Endothelial cell (in vitro differentiated cells): ENCODE data around the gene ZNF407. TPM values are rescaled to one million over a fixed set of nuclear protein-coding genes. Genes with fewer than 3 reads are reported as not detected.
"Not testable (repeated sequence)": the region's sequence is repeated elsewhere in the genome, so short reads cannot be mapped to it uniquely, and the experiment has no call there.

ENCODE experiments used
- DNase-seq: peaks from one replicate; pipeline ENCODE4 v3.0.0; 2021; ENCODE audit warnings: low spot score
- H3K27ac Mint-ChIP-seq: one replicate; pipeline ENCODE4 v1.8.0; 2021; ENCODE audit warnings: mixed read lengths, inconsistent platforms; ENCODE audit not compliant: unreplicated experiment
- H3K27me3 Mint-ChIP-seq: one replicate; pipeline ENCODE4 v1.8.0; 2021; ENCODE audit warnings: mild to moderate bottlenecking, moderate library complexity, mixed read lengths, inconsistent platforms; ENCODE audit not compliant: unreplicated experiment
- H3K36me3 Mint-ChIP-seq: one replicate; pipeline ENCODE4 v1.8.0; 2021; ENCODE audit warnings: mild to moderate bottlenecking, low read depth, mixed read lengths, inconsistent platforms; ENCODE audit not compliant: unreplicated experiment
- H3K4me1 Mint-ChIP-seq: one replicate; pipeline ENCODE4 v1.8.0; 2021; ENCODE audit warnings: mild to moderate bottlenecking, mixed read lengths, inconsistent platforms; ENCODE audit not compliant: unreplicated experiment
- H3K4me3 Mint-ChIP-seq: one replicate; pipeline ENCODE4 v1.8.0; 2021; ENCODE audit warnings: mild to moderate bottlenecking, mixed read lengths, inconsistent platforms; ENCODE audit not compliant: unreplicated experiment
- H3K9me3 Mint-ChIP-seq: one replicate; pipeline ENCODE4 v1.8.0; 2021; ENCODE audit warnings: mixed read lengths, inconsistent platforms; ENCODE audit not compliant: unreplicated experiment
- total RNA-seq: library from RNA; stranded (reverse); fragmentation: NEBNext Ultra II Directional; extraction: Animal tissue kit (Norgen Biotek cat#: 25700); gene quantifications from one replicate; pipeline ENCODE4 v1.2.1, GENCODE V29; 2021; ENCODE audit not compliant: unreplicated experiment
- TF ChIP-seq, protein P1 (sequence below): fragments of 200-600 bp; sonication (generic); IDR thresholded peaks from one replicate; pipeline ENCODE4 v1.5.0; 2021; ENCODE audit warnings: antibody characterized with exemption; ENCODE audit not compliant: unreplicated experiment

ZNF407 gene
- total RNA-seq, 1 donor from 2014 or later, result 16.8 TPM

DNA sequence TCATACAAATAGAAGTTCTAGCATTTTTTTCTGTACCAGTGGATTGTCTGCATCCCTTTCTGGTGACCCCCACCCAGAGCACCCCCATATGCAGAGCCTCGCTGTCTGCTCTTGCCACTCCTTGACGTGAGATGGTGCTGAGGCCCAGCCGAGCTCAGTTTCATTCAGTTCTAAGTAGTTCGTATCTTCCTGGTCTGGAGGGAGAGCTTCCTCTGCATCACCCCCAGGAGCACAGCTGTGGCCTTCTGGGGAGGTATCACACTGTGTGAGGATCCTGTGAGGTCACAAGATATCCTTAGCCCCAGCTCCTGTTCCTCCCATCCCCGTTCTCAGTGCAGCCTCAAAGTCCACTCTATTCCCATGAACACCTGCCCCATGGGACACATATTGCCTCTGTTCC lies 478.6 kb downstream of the ZNF407 start:
- DNase-seq, result no peak
- peaks cover 11% of the 10 kb centered on the region for H3K36me3 Mint-ChIP-seq
- no peak overlapping the region for H3K27ac Mint-ChIP-seq
- H3K9me3 Mint-ChIP-seq, result no peaks in the 10 kb centered on the region
- TF ChIP-seq, protein P1, sequence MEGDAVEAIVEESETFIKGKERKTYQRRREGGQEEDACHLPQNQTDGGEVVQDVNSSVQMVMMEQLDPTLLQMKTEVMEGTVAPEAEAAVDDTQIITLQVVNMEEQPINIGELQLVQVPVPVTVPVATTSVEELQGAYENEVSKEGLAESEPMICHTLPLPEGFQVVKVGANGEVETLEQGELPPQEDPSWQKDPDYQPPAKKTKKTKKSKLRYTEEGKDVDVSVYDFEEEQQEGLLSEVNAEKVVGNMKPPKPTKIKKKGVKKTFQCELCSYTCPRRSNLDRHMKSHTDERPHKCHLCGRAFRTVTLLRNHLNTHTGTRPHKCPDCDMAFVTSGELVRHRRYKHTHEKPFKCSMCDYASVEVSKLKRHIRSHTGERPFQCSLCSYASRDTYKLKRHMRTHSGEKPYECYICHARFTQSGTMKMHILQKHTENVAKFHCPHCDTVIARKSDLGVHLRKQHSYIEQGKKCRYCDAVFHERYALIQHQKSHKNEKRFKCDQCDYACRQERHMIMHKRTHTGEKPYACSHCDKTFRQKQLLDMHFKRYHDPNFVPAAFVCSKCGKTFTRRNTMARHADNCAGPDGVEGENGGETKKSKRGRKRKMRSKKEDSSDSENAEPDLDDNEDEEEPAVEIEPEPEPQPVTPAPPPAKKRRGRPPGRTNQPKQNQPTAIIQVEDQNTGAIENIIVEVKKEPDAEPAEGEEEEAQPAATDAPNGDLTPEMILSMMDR, result no peak
- peaks cover 10% of the 10 kb centered on the region for H3K27me3 Mint-ChIP-seq
- H3K4me1 Mint-ChIP-seq, result peaks cover 12% of the 10 kb centered on the region
- H3K4me3 Mint-ChIP-seq, result no peak overlapping the region

DNA sequence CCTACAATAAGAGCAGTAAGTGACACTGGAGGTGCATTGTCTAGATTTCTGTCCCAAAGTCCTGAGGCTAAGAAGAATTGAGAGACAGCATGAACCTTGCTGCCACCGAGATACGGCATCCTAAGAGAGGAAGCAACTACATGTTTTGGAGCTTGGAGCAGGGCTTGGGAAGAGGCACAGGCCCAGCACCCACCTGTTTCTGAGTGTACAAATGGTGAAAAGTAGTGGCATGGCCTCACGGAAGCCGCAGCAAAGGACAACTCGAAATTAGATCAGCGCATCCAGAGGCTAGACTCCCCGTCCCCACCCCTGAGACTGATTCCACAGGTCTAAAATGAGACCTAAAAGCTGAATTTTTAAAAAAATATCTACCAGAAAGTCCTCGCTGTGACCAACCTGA lies 483.8 kb downstream of the ZNF407 start:
- no peaks in the 10 kb centered on the region for H3K9me3 Mint-ChIP-seq
- H3K36me3 Mint-ChIP-seq, result peaks cover 9% of the 10 kb centered on the region
- H3K4me1 Mint-ChIP-seq, result no peaks in the 10 kb centered on the region
- H3K27ac Mint-ChIP-seq, result no peak overlapping the region
- H3K4me3 Mint-ChIP-seq, result no peak overlapping the region
- TF ChIP-seq, protein P1, result no peak
- no peak for DNase-seq
- H3K27me3 Mint-ChIP-seq, result peaks cover 5% of the 10 kb centered on the region

GRCh38 chr18:75083131-75083530 lies 485.5 kb downstream of the ZNF407 start:
- TF ChIP-seq, protein P1, result no peak
- DNase-seq, result no peak
- H3K36me3 Mint-ChIP-seq, result peaks cover 6% of the 10 kb centered on the region
- H3K4me1 Mint-ChIP-seq, result no peaks in the 10 kb centered on the region
- no peak overlapping the region for H3K27ac Mint-ChIP-seq
- peaks cover 8% of the 10 kb centered on the region for H3K27me3 Mint-ChIP-seq
- no peaks in the 10 kb centered on the region for H3K9me3 Mint-ChIP-seq
- no peak overlapping the region for H3K4me3 Mint-ChIP-seq

GRCh38 chr18:75083761-75084160 lies 486.1 kb downstream of the ZNF407 start:
- Mint-ChIP-seq H3K4me3 (no peak overlapping the region), H3K27me3 (peaks cover 8% of the 10 kb centered on the region), H3K36me3 (peaks cover 4% of the 10 kb centered on the region), H3K27ac (no peak overlapping the region), H3K9me3 (no peaks in the 10 kb centered on the region), H3K4me1 (no peaks in the 10 kb centered on the region)
- no peak for DNase-seq
- TF ChIP-seq, protein P1, result no peak

DNA sequence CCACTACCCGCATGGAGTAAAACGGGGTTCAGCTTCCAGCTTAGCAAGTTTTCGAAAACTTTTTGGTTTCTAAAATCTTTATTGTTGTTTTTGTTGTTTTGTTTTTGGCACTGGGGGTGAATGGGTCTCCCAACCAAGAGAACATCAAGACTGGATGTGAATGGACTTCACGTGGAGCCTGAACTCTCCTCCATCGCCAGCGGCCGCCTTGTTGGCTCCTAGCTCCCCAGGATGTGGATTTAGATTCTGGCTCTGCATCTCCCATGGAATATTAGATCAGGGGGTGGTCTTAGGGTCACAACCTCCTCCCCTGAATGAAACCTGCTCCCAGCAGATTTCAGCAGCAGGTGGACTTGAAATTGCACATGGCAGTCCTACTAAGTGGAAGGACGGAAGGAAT lies 488.0 kb downstream of the ZNF407 start:
- not testable (repeated sequence) for H3K27me3 Mint-ChIP-seq, H3K9me3 Mint-ChIP-seq, H3K4me3 Mint-ChIP-seq, H3K27ac Mint-ChIP-seq, H3K36me3 Mint-ChIP-seq, H3K4me1 Mint-ChIP-seq, DNase-seq
